SU-DHL-6 (cell line): ENCODE measurements around the gene SHD.
A peak's percentile ranks its signal among the peaks of the same experiment; 100 is the strongest.

Experiments
- H2AFZ ChIP-seq: fragments of 200-600 bp; sonication (generic); 2 replicates; pipeline ENCODE4 v1.6.1; 2014; ENCODE audit warnings: low read depth, mild to moderate bottlenecking, moderate library complexity, mixed read lengths, antibody characterized with exemption, low read length; ENCODE audit not compliant: severe bottlenecking
- H3F3A ChIP-seq: fragments of 200-600 bp; shearing (Covaris generic); 2 replicates; pipeline ENCODE4 v1.6.0; 2016; ENCODE audit warnings: antibody characterized with exemption, mild to moderate bottlenecking; ENCODE audit not compliant: insufficient read depth
- H3K27ac ChIP-seq: fragments of 200-600 bp; sonication (generic); 2 replicates; pipeline ENCODE4 v1.5.1; 2016; ENCODE audit warnings: low read depth, mild to moderate bottlenecking, low read length, moderate library complexity, mixed read lengths
- H3K27me3 ChIP-seq: fragments of 200-600 bp; sonication (generic), shearing (Covaris generic); 2 replicates; pipeline ENCODE4 v1.6.0; 2014; ENCODE audit warnings: mild to moderate bottlenecking, low read length
- H3K36me3 ChIP-seq: fragments of 200-600 bp; sonication (generic); 2 replicates; pipeline ENCODE4 v1.6.1; 2014; ENCODE audit warnings: mild to moderate bottlenecking, low read length, mixed read lengths
- H3K4me2 ChIP-seq: fragments of 300-600, 200-600 bp; shearing (Covaris generic), sonication (generic); 2 replicates; pipeline ENCODE4 v1.6.0; 2014; ENCODE audit warnings: low read length, low read depth, mild to moderate bottlenecking; ENCODE audit not compliant: poor library complexity, severe bottlenecking
- H3K4me3 ChIP-seq: fragments of 200-600 bp; sonication (generic); 2 replicates; pipeline ENCODE4 v1.5.1; 2014; ENCODE audit warnings: antibody characterized with exemption, low read length, mild to moderate bottlenecking, mixed read lengths; ENCODE audit not compliant: insufficient read depth, poor library complexity, severe bottlenecking
- H3K79me2 ChIP-seq: fragments of 200-600 bp; sonication (generic); 2 replicates; pipeline ENCODE4 v1.6.1; 2014; ENCODE audit warnings: mild to moderate bottlenecking, low read length, moderate library complexity; ENCODE audit not compliant: insufficient read depth
- H3K9ac ChIP-seq: fragments of 200-600 bp; sonication (generic); 2 replicates; pipeline ENCODE4 v1.7.0; 2014; ENCODE audit warnings: mild to moderate bottlenecking, low read length
- H3K9me2 ChIP-seq: fragments of 200-600 bp; sonication (generic); replicated peaks from 2 replicates; pipeline ENCODE4 v1.6.1; 2014; ENCODE audit warnings: low read length; ENCODE audit not compliant: insufficient read depth
- H3K9me3 ChIP-seq: fragments of 200-600 bp; sonication (generic); 2 replicates; pipeline ENCODE4 v1.6.1; 2014; ENCODE audit warnings: low read length, mixed read lengths; ENCODE audit not compliant: insufficient read depth
- H4K20me1 ChIP-seq: fragments of 200-600 bp; sonication (generic); 2 replicates; pipeline ENCODE4 v1.6.1; 2014; ENCODE audit warnings: low read depth, mild to moderate bottlenecking, antibody characterized with exemption, low read length, moderate library complexity, mixed read lengths
- EZH2phosphoT487 ChIP-seq: fragments of 200-600 bp; sonication (generic), shearing (Covaris generic); conservative IDR thresholded peaks from 2 replicates; pipeline ENCODE4 v1.6.1; 2018; ENCODE audit warnings: mild to moderate bottlenecking, antibody characterized with exemption, low read length, moderate library complexity, mixed read lengths
- TF ChIP-seq, protein P1 (sequence below): fragments of 200-600 bp; sonication (generic); IDR thresholded peaks from one replicate; pipeline ENCODE4 v1.5.1; 2017; ENCODE audit warnings: antibody characterized with exemption, mild to moderate bottlenecking, low read length, moderate library complexity; ENCODE audit not compliant: insufficient read depth, poor library complexity, severe bottlenecking

SHD gene

DNA sequence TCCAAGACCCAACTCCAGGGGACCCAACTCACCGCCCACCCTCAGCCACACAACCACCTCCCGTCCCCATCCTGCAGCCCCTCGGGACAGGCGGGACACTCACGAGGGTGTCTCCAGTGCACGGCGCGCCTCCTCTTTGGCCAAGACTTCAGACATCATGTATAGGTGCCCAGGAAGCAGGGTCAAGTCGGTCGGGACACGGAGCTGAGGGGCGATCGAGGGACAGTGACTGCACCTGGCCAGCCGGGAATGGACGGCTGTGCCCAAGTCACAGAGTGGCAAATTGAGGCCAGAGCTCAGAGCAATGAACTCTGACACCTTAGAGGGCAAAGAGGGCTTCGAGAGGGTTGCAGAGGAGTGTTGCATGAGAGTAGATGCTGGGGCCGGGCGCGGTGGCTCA is 50.8 kb downstream of the SHD start:
- no peaks in the 10 kb centered on the region for H3K79me2 ChIP-seq
- H3K4me3 ChIP-seq: no peak overlapping the region
- H3K27me3 ChIP-seq: no peaks in the 10 kb centered on the region
- no peak for TF ChIP-seq EZH2phosphoT487
- TF ChIP-seq, protein P1, sequence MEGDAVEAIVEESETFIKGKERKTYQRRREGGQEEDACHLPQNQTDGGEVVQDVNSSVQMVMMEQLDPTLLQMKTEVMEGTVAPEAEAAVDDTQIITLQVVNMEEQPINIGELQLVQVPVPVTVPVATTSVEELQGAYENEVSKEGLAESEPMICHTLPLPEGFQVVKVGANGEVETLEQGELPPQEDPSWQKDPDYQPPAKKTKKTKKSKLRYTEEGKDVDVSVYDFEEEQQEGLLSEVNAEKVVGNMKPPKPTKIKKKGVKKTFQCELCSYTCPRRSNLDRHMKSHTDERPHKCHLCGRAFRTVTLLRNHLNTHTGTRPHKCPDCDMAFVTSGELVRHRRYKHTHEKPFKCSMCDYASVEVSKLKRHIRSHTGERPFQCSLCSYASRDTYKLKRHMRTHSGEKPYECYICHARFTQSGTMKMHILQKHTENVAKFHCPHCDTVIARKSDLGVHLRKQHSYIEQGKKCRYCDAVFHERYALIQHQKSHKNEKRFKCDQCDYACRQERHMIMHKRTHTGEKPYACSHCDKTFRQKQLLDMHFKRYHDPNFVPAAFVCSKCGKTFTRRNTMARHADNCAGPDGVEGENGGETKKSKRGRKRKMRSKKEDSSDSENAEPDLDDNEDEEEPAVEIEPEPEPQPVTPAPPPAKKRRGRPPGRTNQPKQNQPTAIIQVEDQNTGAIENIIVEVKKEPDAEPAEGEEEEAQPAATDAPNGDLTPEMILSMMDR: no peak
- H3K9ac ChIP-seq: no peak overlapping the region
- H3K9me3 ChIP-seq: no peaks in the 10 kb centered on the region
- H3K36me3 ChIP-seq: no peaks in the 10 kb centered on the region
- no peaks in the 10 kb centered on the region for H4K20me1 ChIP-seq
- H3K4me2 ChIP-seq: no peak overlapping the region
- H3K9me2 ChIP-seq: no peaks in the 10 kb centered on the region
- no peak overlapping the region for H2AFZ ChIP-seq
- H3F3A ChIP-seq: no peaks in the 10 kb centered on the region
- H3K27ac ChIP-seq: no peak overlapping the region

DNA sequence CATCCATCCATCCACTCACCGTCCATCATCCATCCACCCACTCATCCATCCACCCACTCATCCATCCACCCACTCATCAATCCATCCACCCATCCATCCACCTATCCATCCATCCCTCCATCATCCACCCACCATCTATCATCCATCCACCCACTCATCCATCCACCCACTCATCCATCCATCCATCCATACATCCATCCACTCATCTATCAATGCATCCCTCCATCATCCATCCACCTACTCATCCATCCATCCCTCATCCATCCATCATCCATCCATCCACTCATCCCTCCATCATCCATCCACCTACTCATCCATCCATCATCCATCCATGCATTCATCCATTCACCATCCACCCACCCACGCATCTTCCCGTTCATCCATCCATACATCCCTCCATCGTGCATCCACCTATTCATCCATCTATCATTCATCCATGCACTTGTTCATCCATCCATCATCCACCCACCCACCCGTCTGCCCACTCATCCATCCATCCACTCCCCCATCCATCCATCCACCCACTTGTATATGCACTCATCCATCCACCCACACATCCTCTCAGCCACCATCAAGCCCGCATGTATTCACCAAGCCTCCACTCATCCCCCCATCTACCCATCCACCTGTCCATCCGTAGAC is 56.0 kb downstream of the SHD start:
- H3K9me3 ChIP-seq: no peaks in the 10 kb centered on the region
- no peak overlapping the region for H3K9ac ChIP-seq
- TF ChIP-seq, protein P1: no peak
- TF ChIP-seq EZH2phosphoT487: no peak
- no peaks in the 10 kb centered on the region for H4K20me1 ChIP-seq
- H3K36me3 ChIP-seq: no peaks in the 10 kb centered on the region
- no peak overlapping the region for H3K4me3 ChIP-seq
- no peak overlapping the region for H3K27ac ChIP-seq
- H3K9me2 ChIP-seq: no peaks in the 10 kb centered on the region
- H2AFZ ChIP-seq: no peak overlapping the region
- no peaks in the 10 kb centered on the region for H3K79me2 ChIP-seq
- H3K27me3 ChIP-seq: no peaks in the 10 kb centered on the region
- H3F3A ChIP-seq: no peaks in the 10 kb centered on the region
- no peak overlapping the region for H3K4me2 ChIP-seq

DNA sequence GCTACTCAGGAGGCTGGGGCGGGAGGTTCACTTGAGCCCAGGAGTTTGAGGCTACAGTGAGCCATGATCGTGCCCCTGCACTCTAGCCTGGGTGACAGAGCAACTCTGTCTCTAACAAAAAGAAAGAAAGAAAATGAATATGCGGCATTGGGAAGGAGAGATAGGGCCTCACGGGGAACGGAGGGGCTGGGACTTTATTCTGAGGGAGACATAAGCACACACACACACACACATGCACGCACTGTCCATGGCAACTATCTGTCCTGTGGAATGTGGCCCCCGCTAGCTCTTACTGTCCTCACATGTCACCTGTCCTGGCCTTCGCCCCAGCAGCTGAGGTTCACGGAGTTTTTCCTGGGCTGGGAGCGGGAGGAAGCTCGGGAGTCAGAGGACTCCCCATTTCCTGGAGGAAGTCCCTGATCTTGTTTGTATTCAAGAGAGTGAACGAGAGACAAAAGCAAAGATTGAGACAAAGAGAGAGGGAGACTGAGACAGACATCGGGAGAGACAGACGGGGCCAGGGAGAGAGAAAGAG is 58.9 kb downstream of the SHD start:
- no peak for TF ChIP-seq EZH2phosphoT487
- Histone ChIP-seq H2AFZ (peak overlapping the region; percentile 70), H3K9ac (peak overlapping the region; percentile 17; the same call in 1 of the 2 replicates), H3K4me2 (peak overlapping the region; percentile 28), H3K9me2 (no peaks in the 10 kb centered on the region), H3K36me3 (no peaks in the 10 kb centered on the region), H3K27ac (no peak overlapping the region), H3K79me2 (no peaks in the 10 kb centered on the region), H3K4me3 (no peak overlapping the region), H3K27me3 (no peaks in the 10 kb centered on the region), H3F3A (0 out of 2 replicates have a peak, but pooled peaks cover 2% of the 10 kb centered on the region), H3K9me3 (no peaks in the 10 kb centered on the region), H4K20me1 (no peaks in the 10 kb centered on the region)
